SH-SY5Y (cell line): ENCODE results near the gene MPEG1.

ENCODE experiments used
- GATA2 ChIP-seq: IDR thresholded peaks from 2 replicates; pipeline ENCODE4 v1.6.1; 2011; ENCODE audit warnings: mild to moderate bottlenecking, low read depth, low read length
- GATA3 ChIP-seq: IDR thresholded peaks from 2 replicates; pipeline ENCODE4 v1.6.1; 2011; ENCODE audit warnings: low read depth, mild to moderate bottlenecking, low read length, moderate library complexity

MPEG1 gene

GRCh38 chr11:59225017-59225416 is 12.3 kb upstream of the MPEG1 start:
- TF ChIP-seq GATA2 (no peak), GATA3 (no peak)

DNA sequence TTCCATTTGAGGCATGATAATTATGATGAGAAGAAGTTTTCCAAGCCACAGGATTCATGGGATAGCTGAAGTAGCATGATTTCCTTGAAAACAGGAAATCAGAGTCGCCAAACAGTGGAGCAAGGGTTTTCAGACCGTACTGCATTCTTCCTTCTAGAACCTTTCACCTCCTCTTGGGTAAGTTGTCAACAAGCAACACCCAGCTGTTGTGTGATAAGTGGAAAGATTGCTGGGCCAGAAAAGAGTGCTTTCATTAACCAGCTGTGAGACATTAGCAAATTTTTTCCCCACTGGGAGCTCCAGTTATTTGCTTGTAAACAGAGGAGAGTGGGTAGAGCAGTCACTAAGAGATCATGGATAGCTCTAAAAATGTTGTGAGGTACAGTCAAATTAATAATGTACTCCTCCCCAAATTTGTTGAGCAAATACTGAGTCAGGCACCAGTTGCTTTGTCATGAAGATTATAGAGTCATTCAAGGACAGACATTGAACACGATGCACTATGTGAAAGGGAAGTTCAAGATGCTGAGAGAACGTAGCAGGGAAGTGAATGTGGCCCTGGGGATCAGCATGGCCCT is 11.7 kb upstream of the MPEG1 start:
- no peak for TF ChIP-seq GATA3
- no peak for TF ChIP-seq GATA2

GRCh38 chr11:59223611-59224010 is 10.9 kb upstream of the MPEG1 start:
- TF ChIP-seq GATA3, result no peak
- no peak for TF ChIP-seq GATA2

DNA sequence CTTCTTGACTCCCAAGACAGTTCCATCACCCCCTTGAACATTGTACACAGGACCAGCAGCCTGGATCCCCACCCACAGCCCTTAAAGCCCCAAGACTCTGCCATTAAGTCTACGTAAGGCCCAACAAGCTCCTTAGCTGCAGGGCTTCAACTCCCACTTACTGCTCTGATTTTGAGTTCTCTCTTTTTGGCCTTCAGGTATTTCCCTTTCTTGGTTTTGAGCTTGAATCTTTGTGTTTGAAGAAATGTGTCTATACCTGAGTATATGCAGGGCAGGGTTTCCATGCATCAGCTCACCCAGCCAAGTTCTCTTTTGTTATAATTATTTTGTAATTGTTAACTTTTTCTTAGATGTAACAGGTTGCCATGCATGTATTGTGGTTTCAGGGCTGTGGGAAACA is 10.4 kb upstream of the MPEG1 start:
- no peak for TF ChIP-seq GATA2
- no peak for TF ChIP-seq GATA3

- no peak for TF ChIP-seq GATA3
- TF ChIP-seq GATA2, result no peak
These were observed 9.8 kb upstream of the MPEG1 start for GRCh38 chr11:59222464-59223060.

GRCh38 chr11:59221441-59221840 is 8.7 kb upstream of the MPEG1 start:
- TF ChIP-seq GATA3 (no peak), GATA2 (no peak)

GRCh38 chr11:59219836-59220235 is 7.1 kb upstream of the MPEG1 start:
- TF ChIP-seq GATA2, result no peak

- TF ChIP-seq GATA2 (no peak), GATA3 (no peak)
These were observed 6.2 kb upstream of the MPEG1 start for GRCh38 chr11:59218893-59219292.

GRCh38 chr11:59218319-59218718 is 5.6 kb upstream of the MPEG1 start:
- TF ChIP-seq GATA3 (no peak), GATA2 (no peak)

DNA sequence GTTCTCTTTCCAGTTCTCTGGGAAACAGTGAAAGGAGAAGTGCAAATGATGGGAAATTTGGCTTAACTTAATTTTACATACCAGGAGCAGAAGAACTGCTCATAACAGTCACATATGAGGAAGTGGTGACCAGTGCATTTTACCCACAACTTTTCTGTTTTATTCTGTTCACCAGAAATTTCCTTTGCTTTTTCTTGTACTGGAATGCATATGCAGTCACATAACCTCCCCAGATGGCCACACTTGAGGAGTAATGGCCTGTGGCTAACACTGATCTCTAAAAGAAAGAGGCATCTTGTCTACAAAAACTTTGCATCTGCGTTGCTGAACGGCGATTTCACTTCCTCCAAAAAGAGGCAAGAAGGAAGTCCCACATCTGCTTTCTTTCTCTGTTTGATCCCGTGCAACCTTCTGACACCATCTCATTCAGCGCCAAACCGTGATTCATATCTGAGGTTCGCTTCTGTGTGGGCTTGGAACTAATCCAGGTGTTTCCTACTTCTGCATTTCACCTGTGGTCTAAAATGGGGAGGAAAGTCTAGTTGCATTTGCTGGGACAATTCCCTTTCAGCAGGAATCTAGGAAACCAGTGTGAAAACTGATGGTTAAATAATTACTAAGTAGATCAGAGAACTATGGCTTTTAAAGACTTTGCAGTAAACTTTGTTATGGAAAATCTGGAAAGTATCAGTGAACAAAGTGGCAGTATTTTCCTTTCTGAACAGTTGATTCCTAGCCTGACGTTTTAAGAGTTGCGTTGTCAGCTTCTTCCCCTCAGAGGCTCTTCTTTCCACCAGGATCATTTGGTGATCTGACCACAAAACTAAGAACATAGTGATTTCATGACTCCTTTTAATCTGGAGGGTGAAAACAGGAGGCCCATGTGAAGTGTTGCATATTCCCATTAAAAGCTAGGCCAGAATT is 4.2 kb upstream of the MPEG1 start:
- no peak for TF ChIP-seq GATA3
- TF ChIP-seq GATA2, result no peak

DNA sequence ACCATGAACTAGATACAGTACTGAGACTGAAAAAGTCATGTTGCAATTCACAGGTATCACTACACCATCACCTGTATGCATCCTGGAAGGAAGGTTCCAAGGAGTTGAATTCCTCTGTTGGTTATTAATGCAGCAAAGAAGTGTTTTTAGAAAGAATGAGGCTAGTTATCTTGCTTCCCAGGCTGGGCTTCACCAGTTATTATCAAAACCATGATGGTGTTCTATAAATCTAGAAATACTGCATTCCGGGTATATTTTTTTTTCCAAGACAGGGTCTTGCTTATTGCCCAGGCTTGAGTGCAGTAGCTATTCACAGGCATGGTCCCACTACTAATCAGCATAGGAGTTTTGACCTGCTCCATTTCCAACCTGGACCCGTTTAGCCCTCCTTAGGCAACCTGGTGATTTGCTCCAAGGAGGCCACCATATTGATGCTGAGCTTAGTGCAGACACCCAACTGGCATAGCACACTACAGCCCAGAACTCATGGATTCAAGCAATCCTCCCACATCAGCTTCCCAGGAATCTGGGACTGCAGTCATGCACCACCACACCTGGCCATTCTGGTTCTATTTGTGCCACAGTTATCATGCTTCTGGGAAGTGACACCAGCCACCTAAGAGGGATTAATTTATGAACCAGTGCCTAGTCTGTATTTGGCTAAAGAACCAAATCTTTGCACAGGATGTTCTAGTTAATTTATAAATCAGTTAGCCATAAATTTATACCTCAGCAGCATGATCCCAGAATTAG is 1.6 kb upstream of the MPEG1 start:
- TF ChIP-seq GATA3, result no peak
- no peak for TF ChIP-seq GATA2

GRCh38 chr11:59212222-59212621 is 505 bp downstream of the MPEG1 start:
- no peak for TF ChIP-seq GATA3
- TF ChIP-seq GATA2, result no peak

- no peak for TF ChIP-seq GATA3
- no peak for TF ChIP-seq GATA2
These were observed 3.8 kb downstream of the MPEG1 start for GRCh38 chr11:59208956-59209355.

GRCh38 chr11:59207988-59208451 is 4.7 kb downstream of the MPEG1 start:
- no peak for TF ChIP-seq GATA3
- TF ChIP-seq GATA2, result no peak
